ENCODE measurements around the gene MDFIC2.

MDFIC2 gene

DNA sequence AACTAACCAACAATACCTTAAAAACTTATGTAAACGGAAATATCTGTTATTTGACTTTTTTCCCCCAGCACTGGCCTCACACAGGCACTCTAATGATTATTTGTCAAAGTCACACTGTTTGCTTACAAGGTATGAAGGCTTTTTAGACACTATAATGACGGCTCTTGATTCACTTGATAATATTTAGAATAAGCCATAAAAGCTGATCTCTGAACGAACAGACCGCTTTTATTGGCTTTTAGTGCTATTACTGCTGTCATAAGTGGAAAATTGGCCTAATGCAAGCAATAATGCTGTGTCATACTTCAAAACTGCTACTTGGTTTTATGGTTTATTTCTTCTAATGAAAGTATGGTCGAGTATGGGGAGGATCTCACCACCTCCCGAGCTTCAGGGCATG, 35.1 kb downstream of the MDFIC2 start:
- H3K4me3 ChIP-seq = no peak overlapping the region
- H3K9me3 ChIP-seq = no peaks in the 10 kb centered on the region
- peaks cover 0 to 5% (median 0%) of the 10 kb centered on the region in 3 donors for H3K36me3 ChIP-seq
- H3K27ac ChIP-seq = no peak overlapping the region
- H3K27me3 ChIP-seq = no peaks in the 10 kb centered on the region
- TF ChIP-seq, protein P1, sequence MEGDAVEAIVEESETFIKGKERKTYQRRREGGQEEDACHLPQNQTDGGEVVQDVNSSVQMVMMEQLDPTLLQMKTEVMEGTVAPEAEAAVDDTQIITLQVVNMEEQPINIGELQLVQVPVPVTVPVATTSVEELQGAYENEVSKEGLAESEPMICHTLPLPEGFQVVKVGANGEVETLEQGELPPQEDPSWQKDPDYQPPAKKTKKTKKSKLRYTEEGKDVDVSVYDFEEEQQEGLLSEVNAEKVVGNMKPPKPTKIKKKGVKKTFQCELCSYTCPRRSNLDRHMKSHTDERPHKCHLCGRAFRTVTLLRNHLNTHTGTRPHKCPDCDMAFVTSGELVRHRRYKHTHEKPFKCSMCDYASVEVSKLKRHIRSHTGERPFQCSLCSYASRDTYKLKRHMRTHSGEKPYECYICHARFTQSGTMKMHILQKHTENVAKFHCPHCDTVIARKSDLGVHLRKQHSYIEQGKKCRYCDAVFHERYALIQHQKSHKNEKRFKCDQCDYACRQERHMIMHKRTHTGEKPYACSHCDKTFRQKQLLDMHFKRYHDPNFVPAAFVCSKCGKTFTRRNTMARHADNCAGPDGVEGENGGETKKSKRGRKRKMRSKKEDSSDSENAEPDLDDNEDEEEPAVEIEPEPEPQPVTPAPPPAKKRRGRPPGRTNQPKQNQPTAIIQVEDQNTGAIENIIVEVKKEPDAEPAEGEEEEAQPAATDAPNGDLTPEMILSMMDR (IDR thresholded peaks at IDR 0.05) = no peak
- peaks cover 0 to 8% (median 0%) of the 10 kb centered on the region in 4 donors for H3K4me1 ChIP-seq
- intact Hi-C loops (cut with DNase I; ENCODE audit: low total_unique reads) = no loop called here
- DNase-seq = no peak

DNA sequence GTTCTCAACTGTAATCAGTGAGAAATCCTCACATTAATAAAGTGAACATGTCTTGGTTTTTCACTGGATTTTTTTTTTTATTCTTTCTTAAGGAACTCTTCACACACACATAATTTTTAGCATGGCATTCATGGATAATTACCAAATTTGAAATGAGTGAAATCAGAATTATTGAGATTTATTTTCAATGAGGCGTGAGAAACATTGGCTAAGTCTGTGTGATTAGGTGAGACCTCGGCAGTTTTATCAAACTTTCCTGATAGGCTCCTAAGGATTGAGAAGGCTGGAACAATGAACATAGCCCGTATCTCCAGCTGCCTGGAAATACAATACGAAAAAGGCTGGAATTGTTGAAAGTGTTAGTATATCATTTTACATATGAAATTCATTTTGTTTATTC, 35.5 kb downstream of the MDFIC2 start:
- no peak for DNase-seq
- H3K4me1 ChIP-seq = peaks cover 0 to 8% (median 0%) of the 10 kb centered on the region in 4 donors
- H3K4me3 ChIP-seq = no peak overlapping the region
- no peaks in the 10 kb centered on the region for H3K9me3 ChIP-seq
- H3K27me3 ChIP-seq = no peaks in the 10 kb centered on the region
- TF ChIP-seq, protein P1 (IDR thresholded peaks at IDR 0.05) = no peak
- peaks cover 0 to 5% (median 0%) of the 10 kb centered on the region in 3 donors for H3K36me3 ChIP-seq
- intact Hi-C loops (cut with DNase I; ENCODE audit: low total_unique reads) = no loop called here
- H3K27ac ChIP-seq = no peak overlapping the region

DNA sequence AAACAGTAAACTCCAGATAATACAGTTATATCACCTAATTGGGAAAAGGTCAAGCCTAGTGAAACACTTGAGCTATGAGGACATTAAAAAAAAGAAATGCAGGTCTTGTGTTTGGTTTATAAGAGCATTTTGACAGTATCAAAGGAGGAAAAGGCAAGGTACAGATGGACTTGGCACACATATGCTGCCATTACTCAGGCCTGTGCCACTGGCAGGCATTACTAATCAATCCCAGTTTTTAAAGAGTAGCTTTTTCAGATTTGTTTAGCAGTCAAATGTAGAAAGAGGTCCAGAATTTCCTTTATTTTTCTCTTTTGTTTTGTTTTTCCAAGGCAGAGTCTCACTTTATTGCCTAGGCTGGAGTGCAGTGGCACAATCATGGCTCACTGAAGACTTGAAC, 38.9 kb downstream of the MDFIC2 start:
- TF ChIP-seq, protein P1 (IDR thresholded peaks at IDR 0.05) = no peak
- intact Hi-C loops (cut with DNase I; ENCODE audit: low total_unique reads) = no loop called here
- DNase-seq = no peak
- H3K4me1 ChIP-seq = peaks cover 0 to 8% (median 0%) of the 10 kb centered on the region in 4 donors
- no peaks in the 10 kb centered on the region for H3K9me3 ChIP-seq
- H3K27me3 ChIP-seq = no peaks in the 10 kb centered on the region
- no peak overlapping the region for H3K27ac ChIP-seq
- no peaks in the 10 kb centered on the region for H3K36me3 ChIP-seq
- H3K4me3 ChIP-seq = no peak overlapping the region

DNA sequence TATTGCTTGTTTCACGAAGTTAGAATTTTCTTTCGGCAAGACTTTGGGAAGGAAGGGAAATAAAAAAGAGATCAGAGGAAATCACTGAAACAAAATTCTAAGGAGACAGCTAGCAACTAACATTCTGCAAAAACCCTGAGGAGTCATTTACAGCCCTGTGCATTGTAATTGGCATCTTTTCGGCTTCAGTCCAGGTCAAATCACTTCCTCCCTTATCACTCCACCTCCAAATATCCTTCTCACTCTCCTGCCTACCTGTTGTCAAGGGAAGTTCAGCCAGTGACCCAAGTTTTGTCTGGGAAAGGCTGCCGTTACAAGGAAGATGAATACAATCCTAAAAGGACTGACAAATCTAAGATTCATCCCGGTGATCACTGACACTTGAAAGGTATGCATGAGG, 39.6 kb downstream of the MDFIC2 start:
- no peak for DNase-seq
- no peaks in the 10 kb centered on the region for H3K36me3 ChIP-seq
- no peaks in the 10 kb centered on the region for H3K27me3 ChIP-seq
- H3K4me1 ChIP-seq = peaks cover 0 to 8% (median 0%) of the 10 kb centered on the region in 4 donors
- no peak overlapping the region for H3K4me3 ChIP-seq
- no peaks in the 10 kb centered on the region for H3K9me3 ChIP-seq
- intact Hi-C loops (cut with DNase I; ENCODE audit: low total_unique reads) = no loop called here
- TF ChIP-seq, protein P1 (IDR thresholded peaks at IDR 0.05) = no peak
- H3K27ac ChIP-seq = no peak overlapping the region

DNA sequence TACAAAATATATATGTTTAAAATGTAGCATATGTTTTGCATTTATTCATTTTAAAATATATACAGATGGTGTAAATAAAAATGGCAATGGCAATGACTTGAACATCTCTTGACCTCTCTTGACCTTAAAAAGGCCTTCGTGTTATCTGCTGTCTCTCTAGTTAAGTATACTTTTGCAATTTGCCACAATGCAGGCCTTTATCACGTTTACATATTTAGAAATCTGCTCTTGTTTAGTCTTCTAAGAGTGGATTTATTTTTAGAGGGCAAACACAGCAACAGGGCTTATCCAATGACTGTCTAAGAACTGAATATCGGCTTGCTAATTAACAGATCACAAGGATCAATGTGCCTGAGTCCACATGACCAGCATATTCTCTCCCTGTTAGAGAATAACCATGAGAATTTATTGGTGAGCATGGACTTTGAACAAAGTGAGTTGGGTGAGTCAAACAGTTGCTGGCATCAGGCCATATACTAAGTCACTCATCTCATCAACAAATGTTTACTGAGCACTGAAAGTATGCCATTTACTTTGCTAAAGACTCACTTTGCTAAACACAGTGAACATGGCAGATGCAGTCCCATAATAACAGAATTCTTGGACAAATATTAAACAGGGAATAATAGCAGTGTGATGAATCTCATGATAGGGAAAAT, 48.2 kb downstream of the MDFIC2 start:
- H3K36me3 ChIP-seq = no peaks in the 10 kb centered on the region
- no peak overlapping the region for H3K4me3 ChIP-seq
- no peaks in the 10 kb centered on the region for H3K4me1 ChIP-seq
- H3K27me3 ChIP-seq = no peaks in the 10 kb centered on the region
- no peak for DNase-seq
- no peaks in the 10 kb centered on the region for H3K9me3 ChIP-seq
- H3K27ac ChIP-seq = no peak overlapping the region
- TF ChIP-seq, protein P1 (IDR thresholded peaks at IDR 0.05) = no peak
- intact Hi-C loops (cut with DNase I; ENCODE audit: low total_unique reads) = no loop called here
